Brain microvascular endothelial cell (primary cell): Measurements from ENCODE around the gene GOLGA8T.
A peak's percentile ranks its signal among the peaks of the same experiment; 100 is the strongest.
"Not testable (repeated sequence)": the region's sequence is repeated elsewhere in the genome, so short reads cannot be mapped to it uniquely, and the experiment has no call there.

Source experiments
- DNase-seq: peaks from one replicate; pipeline ENCODE4 v3.0.0-alpha.2; 2020
- H3K27ac ChIP-seq: fragments of 250-450 bp; sonication (Bioruptor Pico); 2 replicates; pipeline ENCODE4 v1.5.1; 2020; ENCODE audit warnings: mild to moderate bottlenecking, moderate library complexity
- H3K27me3 ChIP-seq: fragments of 250-450 bp; sonication (Bioruptor Pico); replicated peaks from 2 replicates; pipeline ENCODE4 v1.5.1; 2020; ENCODE audit warnings: mild to moderate bottlenecking
- H3K36me3 ChIP-seq: fragments of 250-450 bp; sonication (Bioruptor Pico); replicated peaks from 2 replicates; pipeline ENCODE4 v1.5.1; 2020; ENCODE audit warnings: mild to moderate bottlenecking
- H3K4me3 ChIP-seq: 2 replicates; pipeline ENCODE4 v1.5.1; 2011; ENCODE audit warnings: low read depth, mild to moderate bottlenecking, control low read depth, low read length, moderate library complexity
- in situ Hi-C: cut with HindIII; loops from 2 replicates; pipeline ENCODE4 v1.10.0; 2017; ENCODE audit warnings: low sequenced_read_pairs, low pct_ligation_motif_present

GOLGA8T gene

GRCh38 chr15:30173041-30173608, 38.3 kb downstream of the GOLGA8T start:
- H3K27ac ChIP-seq, in situ Hi-C loops, H3K36me3 ChIP-seq, H3K27me3 ChIP-seq, H3K4me3 ChIP-seq: not testable (repeated sequence)
- peak; percentile 28 for DNase-seq

- H3K4me3 ChIP-seq, H3K27ac ChIP-seq, H3K27me3 ChIP-seq, in situ Hi-C loops, H3K36me3 ChIP-seq, DNase-seq: not testable (repeated sequence)
Measured at GRCh38 chr15:30175291-30175690, 40.4 kb downstream of the GOLGA8T start.

GRCh38 chr15:30176613-30177012, 41.8 kb downstream of the GOLGA8T start:
- in situ Hi-C loops, H3K27ac ChIP-seq, H3K4me3 ChIP-seq, H3K27me3 ChIP-seq, DNase-seq, H3K36me3 ChIP-seq: not testable (repeated sequence)

GRCh38 chr15:30179814-30180213, 45.0 kb downstream of the GOLGA8T start:
- DNase-seq, in situ Hi-C loops: not testable (repeated sequence)

GRCh38 chr15:30185495-30185894, 50.6 kb downstream of the GOLGA8T start:
- H3K27me3 ChIP-seq, H3K4me3 ChIP-seq, H3K27ac ChIP-seq, H3K36me3 ChIP-seq, in situ Hi-C loops, DNase-seq: not testable (repeated sequence)

More at GRCh38 chr15:30179814-30180213, 45.0 kb downstream of the GOLGA8T start:
- not testable (repeated sequence) for H3K36me3 ChIP-seq, H3K27me3 ChIP-seq, H3K27ac ChIP-seq, H3K4me3 ChIP-seq

GRCh38 chr15:30187429-30187828, 52.6 kb downstream of the GOLGA8T start:
- H3K36me3 ChIP-seq, DNase-seq, in situ Hi-C loops, H3K27me3 ChIP-seq, H3K27ac ChIP-seq, H3K4me3 ChIP-seq: not testable (repeated sequence)

- DNase-seq, in situ Hi-C loops, H3K4me3 ChIP-seq, H3K27me3 ChIP-seq, H3K36me3 ChIP-seq, H3K27ac ChIP-seq: not testable (repeated sequence)
Measured at GRCh38 chr15:30189754-30190153, 54.9 kb downstream of the GOLGA8T start.

- H3K27ac ChIP-seq, H3K27me3 ChIP-seq, H3K4me3 ChIP-seq, H3K36me3 ChIP-seq, in situ Hi-C loops, DNase-seq: not testable (repeated sequence)
Measured at GRCh38 chr15:30191143-30191542, 56.3 kb downstream of the GOLGA8T start.

GRCh38 chr15:30191639-30192038, 56.8 kb downstream of the GOLGA8T start:
- H3K36me3 ChIP-seq, DNase-seq, H3K27me3 ChIP-seq, H3K27ac ChIP-seq, H3K4me3 ChIP-seq, in situ Hi-C loops: not testable (repeated sequence)

GRCh38 chr15:30192119-30192745, 57.4 kb downstream of the GOLGA8T start:
- H3K27me3 ChIP-seq, H3K4me3 ChIP-seq, H3K36me3 ChIP-seq, DNase-seq, H3K27ac ChIP-seq, in situ Hi-C loops: not testable (repeated sequence)

GRCh38 chr15:30192892-30193291, 58.0 kb downstream of the GOLGA8T start:
- H3K27me3 ChIP-seq, in situ Hi-C loops, H3K4me3 ChIP-seq, H3K36me3 ChIP-seq, H3K27ac ChIP-seq, DNase-seq: not testable (repeated sequence)
